NCI-H2107 treated with DMSO at 0.1 percent for 48 hours (cell line): Measurements from ENCODE around the gene CCDC146.
"Not testable (repeated sequence)": the region's sequence is repeated elsewhere in the genome, so short reads cannot be mapped to it uniquely, and the experiment has no call there.

Experiments used
- DNase-seq: peaks from one replicate; lab custom pipeline; 2025; ENCODE audit not compliant: unreplicated experiment; lab: John Stamatoyannopoulos, UW

Gene CCDC146

GRCh38 chr7:77152232-77152631 is 29.8 kb downstream of the CCDC146 start:
- DNase-seq: not testable (repeated sequence)

DNA sequence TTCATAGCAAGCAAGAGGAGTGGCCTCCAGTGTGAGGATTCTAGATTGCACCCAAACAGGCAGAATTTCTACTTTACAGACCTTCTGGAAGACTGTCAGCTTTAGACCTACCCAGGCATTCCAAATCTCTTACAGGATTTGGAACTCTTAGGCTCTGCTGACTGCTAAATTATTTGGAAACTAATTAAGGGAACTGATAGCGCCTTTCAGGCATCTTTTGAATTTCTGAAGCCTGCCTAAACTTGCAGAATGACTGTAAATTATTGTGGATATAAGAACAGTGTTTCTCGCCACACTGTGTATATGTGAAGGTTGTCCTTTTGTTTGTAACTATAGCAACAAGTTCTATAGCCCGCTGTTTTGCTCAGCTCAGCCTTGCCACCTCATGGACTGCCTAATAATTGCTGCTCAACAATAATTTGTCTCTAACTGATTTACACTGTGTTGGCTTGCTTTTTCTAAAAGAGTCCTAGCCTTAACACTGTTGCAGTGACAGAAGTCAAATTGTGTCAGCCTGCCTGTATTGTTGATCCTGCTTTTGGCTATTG is 32.6 kb downstream of the CCDC146 start:
- DNase-seq: not testable (repeated sequence)

DNA sequence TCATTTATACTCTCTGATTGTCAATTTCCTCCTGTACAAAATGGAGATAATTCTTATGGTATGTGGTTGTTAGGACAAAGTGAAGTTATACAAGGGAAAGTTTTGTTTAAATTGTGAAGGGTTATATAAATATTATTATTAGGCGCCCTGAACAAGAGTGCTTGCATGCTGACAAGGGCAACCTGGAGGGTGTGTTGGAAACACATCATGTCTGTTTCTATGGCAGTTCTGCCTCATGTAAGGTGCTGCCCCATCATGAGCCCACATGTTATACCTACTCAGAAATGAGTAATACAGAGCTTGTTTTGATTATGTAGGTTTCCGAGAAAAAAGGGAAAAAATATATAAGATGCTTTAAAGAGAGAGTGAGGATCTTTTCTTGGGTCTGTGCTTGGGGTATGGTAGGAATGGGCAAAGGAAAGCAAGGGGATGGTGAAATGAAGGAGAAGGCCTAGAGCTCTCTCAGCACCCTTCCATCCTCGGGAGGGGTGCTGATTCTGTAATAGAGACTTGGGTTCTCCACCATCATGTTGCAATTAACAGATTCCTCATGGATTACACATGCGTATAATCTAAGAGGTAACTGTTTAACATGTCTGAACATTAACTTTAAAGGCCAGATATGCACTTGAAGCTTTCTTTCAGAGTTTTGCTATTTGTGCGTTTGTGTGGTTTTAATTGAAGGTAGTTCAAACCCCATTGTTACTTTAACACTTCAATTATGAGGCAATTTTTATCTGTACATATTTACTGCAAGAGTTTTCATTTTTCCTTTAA is 33.4 kb downstream of the CCDC146 start:
- not testable (repeated sequence) for DNase-seq

DNA sequence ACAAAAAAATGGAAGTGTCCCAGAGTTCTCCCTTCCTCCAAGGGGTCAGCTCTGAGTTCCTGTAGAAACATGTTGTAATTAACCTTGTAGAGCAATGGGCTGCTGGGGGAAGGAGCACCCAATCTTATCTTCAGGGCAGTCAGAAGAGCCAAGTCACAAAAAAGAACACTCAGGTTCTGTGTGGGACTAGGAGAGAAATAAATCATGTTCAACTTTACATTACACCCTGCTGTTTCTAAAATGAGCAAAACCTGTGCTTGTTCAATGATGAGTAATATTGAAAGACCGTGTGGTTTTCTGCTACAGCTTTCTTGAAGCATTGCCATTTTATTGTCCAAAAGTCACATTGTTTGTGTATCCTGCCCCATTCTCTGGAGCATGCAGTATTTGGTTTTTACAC is 34.6 kb downstream of the CCDC146 start:
- DNase-seq: not testable (repeated sequence)

- no peak for DNase-seq
Observed at GRCh38 chr7:77157446-77157845, 35.0 kb downstream of the CCDC146 start.

- DNase-seq: not testable (repeated sequence)
Observed at GRCh38 chr7:77171073-77171472, 48.7 kb downstream of the CCDC146 start.

- not testable (repeated sequence) for DNase-seq
Observed at GRCh38 chr7:77172437-77173172, 50.2 kb downstream of the CCDC146 start.

DNA sequence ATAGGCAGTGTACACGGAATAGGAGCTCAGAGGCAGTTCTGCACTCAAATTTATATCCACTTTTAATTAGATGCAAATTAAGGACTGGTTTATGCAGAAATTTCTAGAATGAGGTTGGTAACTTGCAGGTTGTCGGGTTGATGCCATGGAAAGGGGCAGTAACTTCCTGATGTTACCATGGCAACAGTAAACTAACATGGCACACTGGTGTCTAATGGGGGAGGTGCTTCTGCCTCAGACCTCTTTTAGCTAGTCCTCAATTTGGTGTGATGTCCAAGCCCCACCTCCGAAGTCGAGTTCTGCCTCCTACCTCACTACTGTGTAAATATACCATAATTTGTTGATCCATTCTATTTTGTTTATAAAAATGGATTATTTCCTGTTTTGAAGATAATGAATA is 52.0 kb downstream of the CCDC146 start:
- not testable (repeated sequence) for DNase-seq

DNA sequence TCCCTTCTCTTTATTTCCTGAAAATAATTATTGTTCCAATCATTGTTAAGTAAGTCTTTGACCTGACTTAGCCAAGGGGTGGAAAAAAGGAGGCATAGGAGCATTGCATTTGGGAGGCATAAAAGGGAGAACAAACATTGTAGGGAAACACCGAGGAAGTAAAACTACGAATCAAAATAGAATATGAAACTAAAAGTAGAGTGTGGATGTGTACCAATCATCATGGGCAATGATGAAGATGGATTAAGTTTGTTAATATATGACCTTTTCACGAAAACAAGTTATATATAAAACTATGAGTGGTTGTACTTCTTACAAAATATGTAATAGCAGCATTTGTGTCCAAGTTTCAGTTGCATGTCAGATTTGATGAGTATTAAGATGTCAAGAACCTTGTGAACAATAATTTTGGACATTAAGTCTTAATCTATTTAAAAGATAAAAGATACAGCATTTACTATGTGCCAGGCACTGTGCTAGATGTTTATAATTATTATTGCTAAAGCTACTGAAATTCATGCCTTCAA is 52.9 kb downstream of the CCDC146 start:
- DNase-seq: not testable (repeated sequence)

DNA sequence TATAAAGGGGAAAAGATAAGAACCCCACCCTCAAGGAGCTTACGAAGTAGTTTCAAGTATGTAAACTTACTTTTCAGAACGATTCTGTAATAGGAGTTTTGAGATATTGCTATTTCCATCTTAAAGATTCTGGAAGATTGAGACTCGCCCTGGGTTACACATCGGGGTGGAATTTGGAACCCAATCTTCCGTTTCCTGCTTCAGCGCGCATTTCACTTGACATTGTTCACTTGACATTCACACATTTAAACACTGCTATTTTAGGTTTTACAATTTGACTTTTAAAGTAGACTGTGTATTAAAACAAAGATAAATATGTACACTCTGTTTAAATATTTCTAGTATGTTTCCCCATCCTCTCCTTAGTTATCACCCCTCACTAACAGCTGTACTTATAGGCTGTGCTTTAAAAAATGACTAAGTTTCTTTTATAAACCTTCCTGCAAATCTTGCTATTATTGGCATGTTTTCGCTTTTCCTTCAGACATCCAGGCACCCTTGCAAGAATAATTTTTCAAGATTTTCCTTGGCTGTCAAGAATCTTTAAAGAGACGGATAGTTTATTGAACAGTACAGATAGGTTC is 55.0 kb downstream of the CCDC146 start:
- not testable (repeated sequence) for DNase-seq

- not testable (repeated sequence) for DNase-seq
Observed at GRCh38 chr7:77178024-77178423, 55.6 kb downstream of the CCDC146 start.

DNA sequence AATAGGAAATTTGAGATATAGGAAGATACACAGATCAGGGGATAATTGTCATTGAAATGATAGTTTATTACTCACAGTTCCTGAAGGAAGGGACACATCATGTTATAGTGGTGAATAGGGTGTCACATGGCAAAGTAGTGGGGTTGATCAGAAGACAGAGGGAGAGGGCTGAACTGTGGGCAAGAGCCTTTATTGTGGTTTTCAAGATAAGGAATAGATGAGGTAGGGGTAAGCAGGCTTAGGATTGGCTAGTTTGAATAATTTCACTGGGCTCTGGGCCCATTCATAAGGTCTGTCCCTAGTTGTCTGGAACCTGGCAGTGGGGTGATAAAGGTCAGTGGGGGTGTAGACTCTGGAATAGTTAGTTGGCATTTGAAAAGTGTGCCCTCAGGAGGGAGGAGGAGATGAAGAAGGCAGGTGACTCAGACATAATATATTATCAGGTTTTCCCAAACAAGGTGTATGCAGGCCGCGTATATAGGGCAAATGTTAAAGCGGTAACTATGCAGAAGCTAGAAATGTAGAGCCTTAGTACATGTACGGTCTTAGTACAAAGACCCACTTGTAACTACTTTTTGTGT is 58.7 kb downstream of the CCDC146 start:
- no peak for DNase-seq

DNA sequence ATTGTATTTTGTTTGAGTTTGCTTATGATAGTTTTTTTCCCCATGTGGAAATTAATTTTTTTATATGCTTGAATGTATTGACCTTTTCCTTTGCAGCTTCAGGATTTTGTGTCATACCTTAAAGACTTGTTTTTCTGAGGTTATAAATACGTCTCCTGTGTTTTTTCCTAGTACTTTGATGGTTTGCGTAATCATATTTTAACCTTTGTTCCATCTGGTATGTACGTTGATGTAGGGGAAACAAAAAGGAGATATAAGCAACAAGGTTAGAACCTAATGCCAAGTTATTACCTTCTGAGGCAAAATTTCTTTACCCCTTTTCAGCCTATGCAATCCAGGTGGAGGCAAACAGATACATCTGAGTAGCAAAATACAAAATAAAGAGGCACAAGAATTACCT is 59.3 kb downstream of the CCDC146 start:
- no peak for DNase-seq

GRCh38 chr7:77182261-77182660 is 59.8 kb downstream of the CCDC146 start:
- no peak for DNase-seq

- DNase-seq: no peak
Observed at GRCh38 chr7:77184463-77184862, 62.0 kb downstream of the CCDC146 start.

DNA sequence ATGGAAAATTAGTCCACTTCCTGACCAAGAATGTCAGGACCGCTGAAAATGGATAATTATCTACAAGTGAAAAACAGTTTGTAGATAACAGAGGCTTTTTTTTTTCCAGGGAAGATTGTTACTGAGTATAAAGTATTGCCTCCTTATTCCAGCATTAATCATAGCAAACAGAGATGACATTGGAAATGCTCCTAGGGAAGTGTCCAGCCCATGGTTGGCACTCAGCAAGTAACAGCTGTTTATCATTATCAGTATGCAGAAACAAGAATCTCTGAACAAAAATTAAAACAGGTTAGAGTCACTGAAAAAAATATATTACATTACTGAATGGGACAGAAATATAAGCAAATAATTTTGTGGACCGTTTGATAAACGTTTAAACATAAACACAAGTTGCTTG is 62.6 kb downstream of the CCDC146 start:
- DNase-seq: no peak

GRCh38 chr7:77185866-77186265 is 63.5 kb downstream of the CCDC146 start:
- no peak for DNase-seq

DNA sequence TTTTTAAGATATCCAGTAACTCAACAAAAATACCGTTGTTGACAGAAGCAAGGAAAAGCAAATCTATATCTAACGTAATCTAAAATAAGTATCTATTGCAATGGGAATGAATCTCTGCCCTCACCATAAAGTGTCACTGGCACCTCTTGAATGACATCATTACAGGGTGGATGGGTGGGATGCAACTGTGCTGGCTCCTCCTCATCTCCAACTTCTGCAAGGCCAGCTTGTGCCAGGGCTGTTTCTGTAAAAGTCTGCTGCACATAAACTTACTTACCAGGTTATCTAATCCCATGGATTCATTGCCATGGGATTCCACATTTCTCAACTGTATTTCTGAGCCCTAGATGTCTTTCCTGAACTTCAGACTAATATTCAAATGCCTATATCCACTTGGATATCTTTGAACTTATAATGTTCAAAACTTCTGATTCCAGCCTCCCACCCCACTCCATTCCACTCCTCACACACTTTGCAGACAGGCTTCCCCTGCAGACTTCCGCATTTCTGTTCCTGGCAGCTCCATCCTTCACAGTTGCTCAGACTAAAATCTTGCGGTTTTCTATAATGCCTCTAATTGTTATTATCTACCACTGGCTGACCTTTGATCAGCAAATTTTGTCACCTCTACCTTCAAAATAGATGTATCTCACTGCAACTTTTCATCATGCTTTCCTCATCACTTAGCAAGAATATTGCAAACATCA is 66.5 kb downstream of the CCDC146 start:
- DNase-seq: no peak

DNA sequence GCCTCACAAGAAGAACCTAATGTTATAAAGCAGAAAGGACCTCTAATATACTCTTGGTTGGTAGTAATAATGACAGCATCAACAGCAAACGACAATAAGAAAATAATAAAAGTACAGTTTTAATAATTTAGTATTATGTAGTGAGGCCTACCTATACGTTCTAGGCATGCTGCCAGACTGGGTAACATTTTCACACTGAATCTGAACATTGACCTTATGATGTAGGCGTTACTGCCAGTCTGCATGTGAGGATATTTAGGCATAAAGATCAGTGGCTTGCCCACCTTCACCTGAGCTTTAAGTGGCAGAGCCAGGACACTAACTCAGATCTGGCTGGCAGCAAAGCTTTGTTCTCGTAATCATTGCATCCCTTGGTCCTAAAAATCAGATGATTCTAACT is 74.7 kb downstream of the CCDC146 start:
- no peak for DNase-seq
